CD4-positive, alpha-beta T cell treated with Interferon alpha-2 for 1 hour (primary cell): ENCODE measurements around the gene CHN2.

Source experiments
- DNase-seq, 2 donors: peaks; one replicate each; pipeline ENCODE4 v3.0.0-alpha.2; 2020 to 2022

CHN2 gene

GRCh38 chr7:29229066-29229465 is 34.5 kb downstream of the CHN2 start:
- DNase-seq = no peak

DNA sequence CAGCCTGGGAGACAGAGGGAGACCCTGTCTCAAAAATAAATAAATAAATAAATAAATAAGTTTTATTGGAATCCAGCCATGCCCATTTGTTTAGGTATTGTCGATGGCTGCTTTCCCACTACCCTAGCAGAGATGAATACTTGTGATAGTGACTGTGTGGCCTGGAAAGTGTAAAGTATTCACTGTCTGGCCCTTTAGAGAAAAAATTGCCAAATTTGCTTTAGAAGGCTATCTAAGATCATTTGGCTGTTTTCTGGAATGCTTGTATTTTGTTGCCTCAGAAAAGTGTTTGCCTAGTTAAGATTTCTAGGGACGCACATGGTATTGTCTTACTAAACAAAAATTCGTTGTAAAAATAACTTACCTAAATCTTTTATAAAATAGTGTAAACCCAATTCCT is 35.4 kb downstream of the CHN2 start:
- DNase-seq = no peak

DNA sequence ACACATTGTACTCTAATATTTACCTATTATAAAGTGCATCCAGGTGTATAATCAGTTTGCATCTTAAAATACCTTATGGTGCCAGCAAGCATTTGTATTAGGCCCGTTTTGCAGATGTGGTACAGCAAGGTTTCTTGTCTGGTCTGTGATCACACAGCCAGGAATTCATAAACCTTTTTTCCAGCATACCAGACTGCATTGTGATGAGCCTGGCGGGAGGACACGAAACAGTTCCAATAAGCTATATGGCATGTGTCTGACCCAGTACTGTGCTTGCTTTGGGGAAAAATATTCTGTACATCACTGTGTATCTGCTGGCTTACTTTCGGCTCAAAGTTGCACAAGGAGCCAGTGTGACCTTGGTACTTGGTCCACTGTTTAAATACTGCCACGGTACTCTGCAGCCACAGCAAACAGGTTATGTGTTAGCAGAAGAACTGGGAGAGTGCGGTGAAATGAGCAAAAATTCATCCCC is 36.3 kb downstream of the CHN2 start:
- no peak for DNase-seq

GRCh38 chr7:29231671-29232232 is 37.2 kb downstream of the CHN2 start:
- DNase-seq = no peak

- DNase-seq = no peak
Observed at GRCh38 chr7:29234438-29234837, 39.9 kb downstream of the CHN2 start.

- DNase-seq = no peak
Observed at GRCh38 chr7:29236071-29236580, 41.6 kb downstream of the CHN2 start.

GRCh38 chr7:29236649-29237048 is 42.1 kb downstream of the CHN2 start:
- DNase-seq = no peak

DNA sequence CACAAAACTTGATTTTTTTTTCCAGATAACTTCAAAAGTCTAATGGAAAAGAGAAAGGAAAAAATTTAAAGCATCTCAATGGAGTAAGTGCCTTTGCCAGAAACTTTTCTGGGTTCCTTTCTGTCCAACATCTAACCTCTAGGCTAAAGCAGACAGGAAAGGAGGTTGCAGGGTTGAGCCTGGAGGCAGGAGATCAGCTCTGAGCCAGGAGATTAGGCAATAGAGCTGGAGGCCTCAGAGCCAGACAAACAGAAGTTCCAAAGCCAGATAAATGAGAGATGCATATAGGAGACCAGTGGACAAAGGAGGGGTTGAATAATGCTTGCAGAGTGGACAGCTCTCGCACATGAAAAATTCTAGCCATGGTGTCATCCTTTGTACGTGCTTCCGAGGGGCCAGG is 42.9 kb downstream of the CHN2 start:
- no peak for DNase-seq

DNA sequence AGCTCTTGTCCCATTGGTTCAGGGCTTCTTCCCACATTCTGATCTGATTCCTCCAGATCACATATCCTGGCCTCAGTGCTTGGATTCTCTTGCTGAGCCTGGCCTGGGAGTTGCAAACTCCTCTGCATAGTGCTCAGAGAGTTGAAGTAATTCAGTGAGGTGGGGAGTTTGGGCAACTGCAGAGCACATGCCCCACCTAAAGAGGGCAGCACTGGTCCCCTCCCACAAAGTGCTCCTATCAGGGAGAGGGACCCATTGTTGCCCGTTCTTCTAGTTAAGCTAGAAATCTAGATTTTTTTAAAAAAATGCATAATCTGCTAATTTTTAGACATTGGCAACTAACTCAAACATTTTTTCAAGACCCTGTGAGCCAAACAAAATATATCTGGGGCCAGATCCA is 45.1 kb downstream of the CHN2 start:
- DNase-seq = peak in 1 of 2 donors; percentile 13

GRCh38 chr7:29242265-29242664 is 47.7 kb downstream of the CHN2 start:
- DNase-seq = no peak

DNA sequence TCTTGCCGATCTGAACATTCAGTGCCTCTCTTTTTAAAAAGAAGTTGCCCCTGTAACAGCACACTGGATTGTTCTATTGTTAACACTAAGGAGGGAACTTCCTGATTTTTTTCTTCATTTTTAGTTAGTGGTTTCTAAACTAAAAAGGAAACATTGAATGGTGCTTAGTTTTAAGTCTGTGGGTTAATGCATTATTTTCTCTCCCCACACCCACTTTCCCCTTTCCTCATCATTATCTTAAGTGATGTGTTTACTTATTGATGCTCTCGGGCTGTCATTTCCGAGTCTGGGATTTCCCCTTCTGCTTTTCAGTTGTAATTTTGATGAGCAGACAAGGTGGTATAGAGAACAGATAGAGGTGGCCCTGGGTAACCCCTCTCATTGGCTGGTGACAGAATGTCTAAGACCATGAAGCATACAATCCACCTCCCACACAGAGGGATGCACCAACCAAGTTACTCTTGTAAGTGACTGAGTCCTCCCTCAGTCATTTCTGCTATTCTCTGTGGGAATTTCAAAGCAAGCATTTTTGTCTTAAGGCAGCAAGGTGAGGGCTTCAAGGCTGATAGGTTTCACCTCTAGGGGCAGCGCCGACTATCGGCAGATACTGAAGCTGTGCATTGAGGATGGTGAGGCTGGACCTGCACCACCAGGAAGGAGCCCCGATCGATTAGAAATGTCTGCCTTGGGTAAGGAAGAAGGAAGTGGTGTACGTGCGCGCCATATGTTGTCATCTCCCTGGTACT is 49.5 kb downstream of the CHN2 start:
- peak; percentile 19 to 60 for DNase-seq

DNA sequence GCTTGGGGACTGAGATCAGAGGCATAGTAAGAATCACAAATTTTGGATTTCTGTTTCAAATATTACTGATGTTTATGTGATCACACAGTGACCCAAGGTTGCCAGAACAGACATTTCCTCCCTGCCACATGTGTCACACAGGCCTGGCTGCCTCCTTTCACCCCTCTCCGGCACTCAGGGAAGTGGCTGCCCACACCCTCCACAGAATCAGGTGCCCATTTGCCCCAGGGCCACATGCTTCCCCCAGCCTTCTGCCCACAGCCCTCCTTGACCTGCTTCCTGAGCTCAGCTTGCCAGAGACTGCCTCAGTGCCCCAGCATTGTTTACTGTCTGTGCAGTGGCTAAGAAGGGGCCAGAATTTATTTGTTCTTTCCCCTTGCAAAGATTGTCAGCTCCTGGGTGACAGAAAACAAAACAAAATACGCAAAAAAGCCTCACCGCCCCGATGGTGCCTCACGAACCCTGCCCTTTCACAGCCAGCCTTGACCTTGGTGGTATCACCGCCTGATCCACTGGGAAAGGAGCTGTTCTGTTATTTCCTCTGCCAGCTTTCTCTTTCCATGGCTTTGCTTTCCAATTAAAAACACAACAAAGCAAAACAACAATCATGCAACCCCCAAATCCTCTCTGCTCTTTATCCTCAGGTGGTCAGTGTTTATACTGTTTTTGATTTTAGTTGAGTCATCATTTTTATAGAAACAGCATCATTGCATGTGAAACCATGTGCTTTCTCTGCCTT is 52.8 kb downstream of the CHN2 start:
- no peak for DNase-seq

GRCh38 chr7:29247963-29248236 is 53.3 kb downstream of the CHN2 start:
- no peak for DNase-seq

- no peak for DNase-seq
Observed at GRCh38 chr7:29248713-29249382, 54.3 kb downstream of the CHN2 start.

GRCh38 chr7:29249383-29249750 is 54.8 kb downstream of the CHN2 start:
- no peak for DNase-seq

DNA sequence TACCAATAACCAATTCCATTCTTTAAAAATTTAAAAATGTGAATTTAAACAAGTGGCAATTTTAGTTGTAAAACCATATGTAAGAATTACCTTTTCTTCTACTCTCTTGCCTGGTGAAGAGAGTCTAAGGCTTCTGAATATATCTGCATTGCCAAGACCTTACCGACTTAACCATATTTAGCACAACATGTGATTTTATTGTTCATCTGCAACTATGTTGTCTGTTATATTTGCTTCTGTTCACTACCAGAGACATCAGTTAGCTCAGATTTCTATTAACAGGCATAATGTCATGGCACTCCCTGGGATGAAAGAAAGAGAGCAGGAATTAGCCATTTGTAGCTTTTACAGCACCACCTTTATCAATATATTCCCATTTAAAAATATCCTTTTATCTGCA is 55.3 kb downstream of the CHN2 start:
- no peak for DNase-seq

DNA sequence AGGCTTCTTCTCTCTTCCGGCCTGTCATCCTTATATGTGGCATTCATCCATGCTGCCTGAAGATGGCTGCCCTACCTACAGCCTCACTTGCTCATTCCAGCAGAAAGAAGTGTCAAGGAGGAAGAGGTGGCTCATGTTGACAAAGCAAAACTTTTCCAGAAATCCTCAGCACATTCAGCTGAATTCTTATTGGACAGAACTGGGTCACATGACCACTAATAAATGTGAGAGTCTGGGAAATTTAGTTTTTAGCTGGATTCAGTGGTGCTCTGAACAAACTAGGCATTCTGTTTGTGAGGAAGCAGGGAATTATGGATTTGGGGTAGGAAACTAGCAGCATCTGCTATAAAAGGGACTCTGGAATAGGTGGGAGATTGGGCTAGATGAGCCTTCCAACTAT is 58.6 kb downstream of the CHN2 start:
- DNase-seq = no peak

- no peak for DNase-seq
Observed at GRCh38 chr7:29254591-29254990, 60.0 kb downstream of the CHN2 start.

DNA sequence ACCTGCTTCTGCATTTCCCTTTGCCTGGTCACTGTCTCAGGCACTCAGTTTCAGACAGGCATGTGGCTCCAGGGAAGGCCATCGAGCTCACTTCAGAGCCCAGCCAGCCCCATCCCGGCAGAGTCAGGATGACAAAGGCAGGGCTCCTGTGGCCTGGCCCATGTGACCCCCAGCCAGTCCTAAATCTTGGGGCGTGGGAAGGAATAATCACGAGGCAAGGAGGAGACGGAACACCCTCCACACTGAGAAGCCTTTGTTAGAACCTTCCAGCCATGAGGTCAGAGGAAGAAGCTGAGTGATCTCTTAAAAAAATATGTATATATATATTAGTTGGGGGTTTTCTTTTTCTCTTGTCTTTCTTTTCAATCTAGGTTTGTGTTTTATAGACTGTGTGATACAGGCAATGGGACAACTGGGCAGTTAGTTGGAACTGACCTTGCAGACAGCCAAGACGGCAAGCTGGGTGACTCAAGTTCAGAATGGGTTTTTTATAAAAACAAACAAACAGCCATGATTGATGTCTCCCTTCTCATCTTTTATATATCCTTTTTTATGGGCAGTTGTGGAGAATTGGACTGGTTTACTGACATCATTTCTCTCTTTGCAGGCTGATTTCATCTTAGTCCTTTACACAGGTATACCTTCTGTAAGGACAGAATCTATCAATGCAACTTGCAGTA is 60.8 kb downstream of the CHN2 start:
- DNase-seq = no peak

DNA sequence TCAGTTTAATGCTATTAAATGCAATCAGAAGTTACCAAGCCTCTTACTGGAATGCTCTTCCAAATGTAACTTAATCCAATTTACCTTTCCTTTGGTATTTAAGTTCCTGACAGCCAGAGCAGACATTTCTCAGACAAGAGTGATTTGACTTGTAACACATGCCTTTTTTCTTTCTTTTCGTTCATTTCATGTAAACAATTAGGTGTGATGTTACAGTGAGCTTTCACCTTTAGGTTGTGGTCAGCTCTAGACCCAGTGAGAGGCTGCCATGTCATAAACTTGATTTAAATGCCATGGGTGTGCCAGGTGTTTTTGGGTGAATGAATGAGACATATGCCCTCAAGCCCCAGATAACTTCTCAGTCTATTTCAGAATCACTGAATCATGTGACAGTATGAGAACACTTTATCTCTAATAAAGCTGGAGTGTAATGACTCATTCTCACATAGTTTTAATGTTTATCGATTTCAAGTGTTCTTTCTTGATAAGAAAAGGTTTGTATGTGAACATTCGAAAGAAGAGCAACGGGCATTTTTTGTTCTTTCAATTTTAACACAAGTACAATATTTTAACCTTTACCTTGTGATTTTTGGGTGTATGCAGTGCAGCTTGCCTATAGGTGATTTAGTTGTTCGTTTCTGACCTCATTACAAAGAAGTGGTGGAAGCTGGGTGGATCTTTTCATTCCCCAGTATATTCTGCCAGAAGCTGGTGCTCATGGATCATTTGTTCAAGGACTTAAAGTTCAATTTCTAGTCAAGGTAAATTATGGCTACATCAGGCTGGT is 61.5 kb downstream of the CHN2 start:
- DNase-seq = no peak

GRCh38 chr7:29256693-29257002 is 62.1 kb downstream of the CHN2 start:
- DNase-seq = no peak

- no peak for DNase-seq
Observed at GRCh38 chr7:29258951-29259350, 64.4 kb downstream of the CHN2 start.
